Brain pericyte (primary cell): ENCODE results near the gene CEP57.
"Not testable (repeated sequence)": the region's sequence is repeated elsewhere in the genome, so short reads cannot be mapped to it uniquely, and the experiment has no call there.

Experiments
- DNase-seq: peaks from one replicate; pipeline ENCODE4 v3.0.0-alpha.2; 2012; ENCODE audit warnings: low read depth, low spot score

Gene CEP57

DNA sequence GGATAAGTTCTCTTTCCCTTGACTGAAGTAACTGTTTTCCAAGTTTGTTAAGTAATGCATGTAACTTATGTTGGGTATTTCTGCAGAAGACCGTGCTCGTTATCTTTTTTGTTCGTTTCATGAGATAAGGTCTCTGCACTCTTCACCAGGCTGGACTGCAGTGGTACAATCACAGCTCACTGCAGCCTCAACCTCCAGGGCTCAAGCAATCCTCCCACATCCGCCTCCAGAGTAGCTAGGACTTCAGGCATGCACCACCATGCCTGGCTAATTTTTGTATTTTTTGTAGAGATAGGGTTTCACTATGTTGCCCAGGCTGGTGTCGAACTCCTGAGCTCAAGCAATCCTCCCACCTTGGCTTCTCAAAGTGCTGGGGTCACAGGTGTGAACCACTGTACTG, 64.1 kb downstream of the CEP57 start:
- DNase-seq: not testable (repeated sequence)

DNA sequence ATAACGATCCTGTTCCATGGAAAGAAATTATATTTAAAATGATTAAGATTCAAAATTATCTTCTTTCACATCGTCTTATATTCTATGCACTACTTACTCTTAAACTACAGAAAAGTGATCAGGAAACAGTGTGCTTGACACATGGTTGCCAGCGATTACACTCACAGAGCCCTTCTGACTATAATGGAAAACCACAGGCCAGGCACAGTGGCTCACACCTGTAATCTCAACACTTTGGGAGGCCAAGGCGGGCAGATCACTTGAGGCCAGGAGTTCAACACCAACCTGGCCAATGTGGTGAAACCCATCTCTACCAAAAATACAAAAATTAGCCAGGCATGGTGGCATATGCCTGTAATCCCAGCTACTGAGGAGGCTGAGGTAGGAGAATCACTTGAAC, 69.7 kb downstream of the CEP57 start:
- not testable (repeated sequence) for DNase-seq

GRCh38 chr11:95863486-95864140, 73.3 kb downstream of the CEP57 start:
- DNase-seq: no peak

DNA sequence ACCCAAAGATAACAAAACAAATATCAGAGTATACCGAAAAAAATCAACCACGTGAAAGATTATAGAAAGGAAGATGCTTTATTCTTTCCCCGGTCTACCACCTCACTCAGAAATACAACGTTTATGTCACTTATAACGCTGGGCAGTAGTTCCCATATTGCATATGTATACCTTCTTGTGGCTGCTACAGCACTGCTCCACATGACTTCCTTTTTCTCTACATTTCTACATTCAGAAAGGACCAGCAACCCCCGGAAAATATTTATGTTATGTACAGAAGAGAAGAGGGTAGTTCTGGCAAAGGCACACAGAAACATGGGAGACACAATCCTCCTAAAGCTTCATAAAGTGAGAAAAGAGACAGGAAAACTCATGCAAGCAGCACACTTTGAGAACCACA, 76.8 kb downstream of the CEP57 start:
- no peak for DNase-seq

- not testable (repeated sequence) for DNase-seq
Measured at GRCh38 chr11:95870877-95871276, 80.6 kb downstream of the CEP57 start.

DNA sequence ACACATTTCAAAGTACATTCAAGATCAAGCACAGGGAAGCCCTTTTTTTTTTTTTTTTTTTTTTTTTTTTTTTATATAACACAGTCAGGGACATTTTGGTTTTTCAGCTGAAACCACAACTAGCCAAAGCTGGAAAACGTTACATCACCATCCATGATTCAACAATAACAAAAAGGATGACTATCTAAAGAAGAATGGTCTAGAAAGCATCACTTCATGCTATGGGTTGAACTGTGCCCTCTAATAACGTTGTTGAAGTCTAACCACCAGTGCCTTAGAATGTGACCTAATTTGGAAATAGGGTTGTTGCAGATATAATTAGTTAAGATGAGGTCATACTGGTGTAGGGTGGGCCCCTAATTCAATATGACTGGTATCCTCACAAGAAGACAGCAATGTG, 87.0 kb downstream of the CEP57 start:
- DNase-seq: peak; percentile 87
